NCI-H2196 (cell line): ENCODE measurements around the gene SHE.
"Not testable (repeated sequence)": the region's sequence is repeated elsewhere in the genome, so short reads cannot be mapped to it uniquely, and the experiment has no call there.

Experiments
- DNase-seq: peaks from one replicate; lab custom pipeline; 2025; ENCODE audit not compliant: unreplicated experiment; lab: John Stamatoyannopoulos, UW

SHE gene

DNA sequence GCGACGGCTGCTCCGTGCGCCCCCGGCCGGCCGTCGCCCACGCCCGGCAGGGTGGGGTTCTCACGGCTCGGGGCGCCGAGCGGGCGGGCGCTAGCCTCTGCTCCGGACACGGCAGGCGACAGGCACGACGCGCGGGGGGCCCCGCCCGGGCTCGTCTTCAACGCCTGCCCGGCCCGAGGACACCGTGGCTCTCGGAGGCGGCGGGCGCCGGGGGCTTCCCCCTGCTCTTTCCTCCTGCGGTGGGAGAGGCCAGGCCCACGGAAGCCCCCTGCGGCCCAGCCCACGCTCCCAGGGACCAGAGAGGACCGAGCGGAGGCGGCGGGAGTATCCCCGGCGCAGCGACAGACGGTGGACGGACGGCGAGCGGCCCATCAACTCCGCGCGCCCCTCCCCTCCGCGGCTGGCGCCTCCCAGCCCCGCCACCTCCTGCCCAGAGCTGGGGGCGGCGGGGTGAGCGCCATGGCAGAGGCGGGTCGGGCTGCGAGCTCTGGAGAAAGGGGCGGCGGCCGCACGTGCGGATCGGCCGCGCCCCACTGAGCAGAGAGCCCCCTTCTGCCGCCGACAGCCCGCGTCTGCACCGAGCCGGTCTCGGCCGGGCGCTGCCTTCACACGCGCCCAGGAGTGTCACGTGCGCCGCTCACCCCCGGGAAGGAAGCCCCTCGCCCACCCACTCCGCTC lies at the start of gene SHE, which contains the start of gene TDRD10:
TSS of gene SHE (minus strand) at position 347 of the 678 bp plus-strand sequence. CDS start 386 bp downstream, outside the sequence.
TSS of gene TDRD10 (plus strand) at position 154 of the 678 bp plus-strand sequence. CDS start 4,685 bp downstream, outside the sequence.
- no peak for DNase-seq

DNA sequence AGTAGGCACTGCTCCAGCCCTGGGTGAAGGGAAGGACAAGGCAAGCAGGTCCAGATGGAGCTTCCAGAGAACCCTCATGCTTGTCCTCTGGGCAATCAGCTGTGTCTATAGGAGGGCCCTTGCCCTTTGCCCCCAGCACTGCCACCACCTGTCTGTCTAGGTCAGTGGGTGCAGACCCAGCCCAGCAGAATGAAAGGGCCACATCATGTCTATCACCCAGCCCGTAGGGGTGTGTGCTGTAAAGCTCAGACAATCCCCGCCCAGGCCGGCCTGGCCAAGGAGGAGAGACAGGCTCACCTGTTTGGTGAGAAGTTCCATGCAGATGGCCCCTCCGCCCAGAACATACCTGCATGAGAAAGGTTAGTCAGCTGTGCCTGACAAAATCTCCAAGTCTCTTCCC lies 49.3 kb upstream of the SHE start:
- no peak for DNase-seq

DNA sequence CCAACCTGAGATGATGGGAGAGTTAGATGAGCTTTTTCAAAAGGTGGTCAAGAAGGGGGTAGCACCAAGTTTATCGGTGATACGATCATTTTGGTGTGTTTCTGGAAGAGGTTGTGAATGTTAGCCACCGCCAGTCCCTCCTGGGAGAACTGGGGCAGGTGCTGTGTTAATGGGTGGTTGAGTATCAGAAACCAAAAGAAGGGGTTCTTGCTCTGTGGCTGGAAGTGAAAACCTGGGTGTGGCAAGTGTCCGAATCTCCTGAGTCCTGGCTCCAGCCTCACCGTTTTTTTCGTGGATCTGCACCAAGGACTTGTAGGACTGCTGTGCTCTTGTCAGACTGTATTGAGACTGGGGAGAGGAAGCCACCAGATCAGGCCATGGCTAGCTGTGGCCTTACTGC lies 48.4 kb upstream of the SHE start:
- no peak for DNase-seq

DNA sequence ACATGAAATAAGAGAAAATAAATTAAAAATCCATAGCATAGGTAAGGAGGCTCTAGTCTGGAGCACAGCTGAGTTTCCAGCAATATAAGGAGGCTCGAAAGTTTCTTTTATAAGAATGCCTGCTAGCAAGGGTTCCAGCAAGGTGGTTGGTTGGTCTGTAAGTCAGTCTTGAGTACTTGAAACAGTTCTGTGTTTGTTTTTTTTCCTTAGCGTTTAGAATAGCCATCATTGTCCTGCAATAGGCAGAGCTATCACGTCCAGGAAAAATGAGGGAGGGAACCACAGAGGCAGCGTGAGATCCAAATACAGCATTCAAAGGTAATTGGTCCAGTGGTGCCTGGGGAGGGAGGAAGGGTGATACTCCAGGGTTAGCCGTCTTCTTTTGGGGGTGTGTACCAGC lies 47.9 kb upstream of the SHE start:
- DNase-seq: no peak

DNA sequence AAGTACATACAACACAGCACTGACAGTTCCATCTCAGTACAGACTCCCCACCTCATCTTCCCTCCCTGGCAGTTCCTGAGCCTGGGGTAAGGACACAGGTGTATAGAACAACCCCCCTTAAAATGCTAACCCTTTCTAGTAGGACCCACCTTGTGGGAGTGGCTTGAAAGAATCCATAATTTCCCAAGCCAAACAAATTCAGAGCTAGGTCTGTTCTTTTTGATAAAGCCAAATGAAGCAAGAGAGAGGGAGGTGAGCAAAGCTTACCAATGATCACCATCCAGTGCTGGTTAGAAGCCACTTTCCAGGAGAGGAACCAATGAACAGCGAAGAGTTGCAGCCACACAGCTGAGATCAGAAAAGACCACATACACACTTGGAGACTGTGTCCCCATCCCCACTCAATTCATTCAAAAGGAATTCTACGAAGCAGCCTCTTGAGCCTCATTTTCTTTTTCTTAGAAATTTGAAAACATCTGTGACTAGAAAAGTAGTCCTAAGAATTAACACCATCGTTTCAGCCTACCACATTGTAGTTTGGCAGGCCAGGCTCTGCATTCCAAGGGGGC lies 47.1 kb upstream of the SHE start:
- no peak for DNase-seq

DNA sequence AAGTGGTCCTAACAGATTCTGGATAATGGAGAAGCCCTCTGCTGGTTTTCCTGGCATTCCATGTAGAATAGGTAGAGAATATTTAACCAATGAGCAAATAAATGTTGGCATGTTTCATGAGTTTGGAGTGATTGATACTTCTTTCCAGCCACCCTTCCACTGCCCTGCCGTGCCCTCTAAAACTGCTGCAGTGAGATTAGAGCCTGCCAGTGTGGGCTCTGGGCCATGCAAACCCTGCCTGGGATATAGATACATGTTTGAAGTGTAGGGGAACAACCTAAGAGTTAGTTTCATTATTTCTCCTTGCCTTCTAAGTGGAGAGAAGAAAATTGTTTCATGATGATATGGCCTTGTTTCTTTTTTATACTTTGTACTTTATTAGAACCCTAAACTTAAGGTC lies 45.8 kb upstream of the SHE start:
- DNase-seq: no peak

DNA sequence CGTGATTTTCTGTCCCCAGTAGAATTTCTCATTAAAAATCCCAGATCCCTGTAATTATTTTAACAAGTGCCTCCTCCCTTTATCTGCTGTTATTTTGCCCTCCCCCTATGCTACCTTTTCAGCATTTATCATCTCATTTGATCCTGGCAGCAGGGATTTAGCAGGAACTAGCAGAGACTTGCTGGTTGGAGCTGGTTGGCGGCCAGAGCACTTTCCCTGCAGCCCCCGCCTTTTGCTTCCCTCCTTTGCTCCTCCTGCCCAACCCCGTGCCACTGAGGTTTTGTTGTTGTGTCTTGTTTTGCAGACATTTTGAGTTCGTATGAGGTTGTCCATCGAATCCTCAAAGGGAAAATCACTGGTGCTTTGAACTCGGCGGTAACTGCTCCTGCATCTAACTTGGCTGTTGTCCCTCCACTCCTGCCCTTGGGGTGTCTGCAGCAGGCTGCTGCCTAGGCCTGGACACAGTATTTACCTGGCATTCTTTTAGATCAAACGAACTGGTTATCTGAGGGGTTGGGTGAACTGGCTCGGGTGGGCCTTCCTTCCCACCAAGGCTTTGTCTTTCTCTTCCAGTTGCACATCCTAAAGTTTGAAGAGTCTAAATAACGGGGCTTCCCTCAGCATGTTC lies 45.0 kb upstream of the SHE start:
- no peak for DNase-seq

DNA sequence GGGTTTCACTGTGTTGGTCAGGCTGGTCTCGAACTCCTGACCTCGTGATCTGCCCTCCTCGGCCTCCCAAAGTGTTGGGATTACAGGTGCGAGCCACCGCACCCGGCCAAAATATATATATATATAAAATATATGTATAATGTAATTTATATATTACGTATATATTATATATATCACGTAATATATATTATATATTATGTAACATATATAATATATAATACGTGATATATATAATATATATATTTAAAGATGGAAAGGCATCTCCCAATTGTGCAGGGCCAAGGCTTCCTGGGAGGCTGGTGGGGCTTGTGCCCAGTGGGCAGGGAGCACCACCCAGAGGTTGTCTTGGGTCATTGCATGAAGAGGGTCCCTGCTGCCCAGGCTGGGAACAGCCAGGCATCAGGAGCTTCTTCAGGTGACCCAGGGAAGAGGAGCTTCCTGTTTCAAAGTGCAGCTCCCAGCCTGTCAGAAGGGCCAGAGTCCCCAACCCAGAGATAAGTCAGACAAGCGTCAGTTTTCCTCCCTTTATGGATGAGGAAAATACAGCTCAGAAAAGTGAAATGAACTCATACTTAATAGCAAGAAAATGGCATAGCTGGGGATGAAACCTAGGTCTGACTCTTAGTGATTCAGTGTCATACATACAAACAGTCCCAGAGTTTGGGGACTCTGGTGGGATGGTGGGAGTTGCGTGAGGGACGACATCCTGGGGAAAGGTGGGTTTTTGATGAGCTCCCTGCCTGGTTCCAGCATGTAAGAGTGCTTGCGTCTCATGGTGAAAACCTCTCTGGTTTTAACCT lies 44.3 kb upstream of the SHE start:
- peak; percentile 74 for DNase-seq

DNA sequence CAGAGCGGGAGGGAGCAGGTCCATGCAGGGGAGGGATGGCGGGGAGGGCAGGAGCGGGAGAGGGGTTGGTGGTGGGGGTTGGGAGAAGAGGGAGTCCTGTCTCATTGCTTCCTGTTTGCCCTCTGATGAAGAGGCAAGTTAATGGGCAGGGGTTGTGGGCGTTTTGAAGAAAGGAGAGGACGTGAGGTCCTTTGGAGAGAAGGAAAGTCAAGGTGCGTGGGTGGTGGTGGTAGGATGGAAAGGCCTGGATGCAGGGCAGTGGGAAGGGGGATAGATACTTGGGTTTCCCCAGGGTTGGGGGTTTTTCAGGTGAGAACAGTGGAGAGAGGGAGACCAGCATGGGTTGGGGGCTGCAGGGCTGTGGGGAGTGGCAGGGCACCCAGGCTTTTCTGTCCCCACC lies 39.0 kb upstream of the SHE start:
- no peak for DNase-seq

DNA sequence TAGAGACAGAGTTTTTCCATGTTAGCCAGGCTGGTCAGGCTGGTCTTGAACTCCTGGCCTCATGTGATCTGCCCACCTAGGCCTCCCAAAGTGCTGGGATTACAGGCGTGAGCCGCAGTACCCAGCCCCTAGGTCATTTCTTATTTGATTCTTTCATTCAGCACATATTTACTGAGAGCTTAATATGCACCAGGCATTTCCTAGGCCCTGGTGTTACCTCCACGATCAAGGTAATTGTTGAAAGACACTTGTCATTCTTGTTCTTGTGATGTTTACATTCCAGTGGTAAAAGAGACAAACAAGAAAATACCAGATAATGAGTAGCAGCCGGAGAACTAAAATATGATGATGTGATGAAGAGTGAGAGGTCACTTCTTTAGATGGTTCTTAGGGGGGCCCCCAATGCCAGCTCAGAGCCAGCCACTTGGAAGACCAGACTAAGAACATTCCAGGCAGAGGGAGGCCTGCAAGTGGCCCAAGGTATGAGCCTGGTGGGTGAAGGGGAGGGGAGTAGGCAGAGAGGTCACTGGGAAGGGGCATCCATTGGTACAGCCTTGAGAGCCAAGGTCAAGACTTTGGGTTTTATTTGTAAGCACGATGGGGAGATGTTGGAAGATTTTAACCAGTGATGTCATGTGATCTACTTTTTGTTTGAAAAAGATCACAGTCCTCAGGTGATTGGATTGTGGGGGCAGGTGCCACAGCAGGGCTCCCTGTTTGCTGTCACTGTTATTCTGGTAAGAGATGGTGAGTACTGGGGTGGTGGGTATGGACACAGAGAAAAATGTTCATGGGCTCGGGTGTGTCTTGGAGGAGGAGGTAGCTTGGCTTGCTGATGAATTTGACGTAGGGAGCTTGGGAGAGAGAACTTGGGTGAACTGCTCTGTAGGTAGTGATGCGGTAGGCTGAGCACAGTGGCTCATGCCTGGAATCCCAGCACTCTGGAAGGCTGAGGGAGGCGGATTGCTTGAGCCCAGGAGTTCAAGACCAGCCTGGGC lies 37.6 kb upstream of the SHE start:
- no peak for DNase-seq

DNA sequence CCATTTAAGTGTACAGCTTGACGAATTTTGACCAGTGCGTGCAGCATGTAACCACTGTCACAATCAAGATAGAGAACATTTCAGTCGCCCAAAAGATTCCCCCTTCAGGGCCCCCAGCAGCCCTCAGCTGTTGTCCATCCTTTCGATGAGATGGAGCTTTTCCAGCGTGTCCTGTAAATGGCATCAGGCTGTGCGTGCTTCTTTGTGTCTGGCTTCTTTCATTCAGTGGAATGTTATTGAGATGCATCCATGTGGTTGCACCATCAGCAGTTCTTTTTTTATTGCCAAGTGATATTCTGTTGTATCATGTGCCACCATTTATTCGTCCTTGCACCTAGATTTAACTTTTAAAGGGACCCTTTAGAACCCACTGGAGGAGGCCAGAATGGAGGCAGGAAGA lies 34.4 kb upstream of the SHE start:
- no peak for DNase-seq

DNA sequence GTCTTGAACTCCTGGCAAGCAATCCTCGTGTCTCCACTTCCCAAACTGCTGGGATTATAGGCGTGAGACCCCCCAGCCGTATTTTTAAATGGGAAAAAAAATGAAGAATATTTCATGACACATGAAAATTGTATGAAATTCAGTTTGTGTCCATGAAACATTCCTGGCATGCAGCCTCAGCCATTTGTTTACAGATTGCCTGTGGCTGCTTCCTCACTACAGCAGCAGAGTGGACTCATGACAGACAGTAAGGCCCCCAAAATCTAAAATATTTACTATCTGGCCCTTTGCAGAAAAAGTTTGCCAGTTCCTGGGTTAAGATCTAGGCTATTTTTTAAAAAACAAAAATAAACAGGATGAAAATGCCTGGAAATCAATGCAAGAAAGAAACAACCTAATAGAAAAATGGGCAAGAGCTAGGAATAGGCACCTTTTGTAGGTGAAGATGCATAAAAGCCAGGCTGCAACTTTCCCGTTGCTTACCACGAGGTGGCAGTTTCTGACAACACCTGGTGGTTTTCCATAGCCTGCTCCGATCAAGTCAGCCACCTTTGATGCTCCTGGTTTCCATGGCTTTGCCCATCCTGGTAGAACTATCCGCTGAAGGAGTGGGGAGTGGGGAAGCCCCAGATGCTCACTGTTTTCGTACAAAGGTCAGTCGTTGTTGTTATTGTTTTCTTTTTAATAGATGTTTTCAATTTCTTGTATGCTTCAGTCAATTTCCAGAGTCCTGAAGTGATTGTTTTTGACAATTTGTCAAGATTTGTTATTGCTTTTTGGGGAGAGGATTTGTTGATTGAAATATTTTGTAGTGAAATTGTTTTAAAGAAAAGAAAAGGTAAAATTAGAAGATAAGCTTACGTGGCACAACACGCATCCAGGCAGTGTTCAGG lies 32.0 kb upstream of the SHE start:
- peak; percentile 15 for DNase-seq

DNA sequence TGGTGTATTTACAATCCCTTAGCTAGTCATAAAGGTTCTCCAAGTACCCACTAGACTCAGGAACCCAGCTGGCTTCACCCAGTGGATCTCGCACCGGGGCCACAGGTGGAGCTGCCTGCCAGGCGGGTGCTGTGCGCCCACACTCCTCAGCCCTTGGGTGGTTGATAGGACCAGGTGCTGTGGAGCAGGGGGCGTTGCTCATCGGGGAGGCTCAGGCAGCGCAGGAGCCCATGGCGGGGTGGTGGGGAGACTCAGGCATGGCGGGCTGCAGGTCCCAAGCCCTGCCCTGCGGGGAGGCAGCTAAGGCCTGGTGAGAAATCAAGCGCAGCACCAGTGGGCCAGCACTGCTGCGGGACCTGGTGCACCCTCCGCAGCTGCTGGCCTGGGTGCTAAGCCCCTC lies 29.7 kb upstream of the SHE start:
- not testable (repeated sequence) for DNase-seq

DNA sequence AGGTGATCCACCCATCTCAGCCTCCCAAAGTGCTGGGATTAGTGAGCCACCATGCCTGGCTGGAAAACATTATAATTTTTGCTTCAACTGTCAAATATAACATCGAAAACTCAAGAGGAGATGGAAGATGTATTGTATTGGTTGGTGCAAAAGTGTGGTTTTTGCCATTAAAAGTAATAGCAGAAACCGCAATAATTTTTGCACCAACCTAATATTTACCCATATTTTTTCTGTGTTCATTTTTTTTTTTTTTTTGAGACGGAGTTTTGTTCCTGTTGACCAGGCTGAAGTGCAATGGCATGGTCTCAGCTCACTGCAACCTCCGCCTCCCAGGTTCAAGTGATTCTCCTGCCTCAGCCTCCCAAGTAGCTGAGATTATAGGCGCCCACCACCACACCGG lies 27.1 kb upstream of the SHE start:
- DNase-seq: no peak

DNA sequence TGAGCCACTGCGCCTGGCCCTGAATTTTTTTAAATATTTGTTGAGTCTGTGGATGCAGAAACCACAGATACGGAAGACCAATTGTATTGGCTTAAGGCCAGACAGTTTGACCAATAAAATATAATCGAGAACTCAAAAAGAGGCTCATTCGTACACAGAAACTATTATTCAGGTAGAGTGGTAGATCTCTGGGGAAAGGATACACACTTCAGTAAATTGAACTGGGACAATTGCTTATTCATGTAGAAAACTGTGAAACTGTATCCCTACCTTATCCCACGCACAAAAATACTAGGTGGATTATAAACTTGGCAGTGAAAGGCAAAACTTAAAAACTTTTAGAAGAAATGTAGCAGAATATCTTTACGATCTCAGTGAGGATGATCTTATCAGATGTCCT lies 25.0 kb upstream of the SHE start:
- peak; percentile 33 for DNase-seq

DNA sequence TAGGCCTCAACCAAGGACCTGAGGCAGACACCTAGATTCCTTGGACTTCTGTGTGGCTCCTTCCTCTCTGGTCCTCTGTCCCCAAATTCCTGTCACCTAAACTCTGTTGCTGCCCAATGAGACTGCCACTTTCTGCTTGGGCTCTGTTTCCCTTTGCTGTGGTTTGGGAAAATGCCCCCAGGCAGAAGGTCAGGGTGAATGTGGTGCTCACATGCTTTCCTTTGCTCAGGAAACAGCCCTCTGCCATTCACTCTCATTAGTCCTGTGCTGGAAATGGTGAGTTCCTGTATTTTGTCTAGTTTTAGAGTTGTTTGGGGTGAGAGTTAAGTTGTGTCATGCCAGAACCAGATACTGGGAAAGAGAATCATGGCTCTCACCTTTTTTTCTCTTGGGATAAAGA lies 22.7 kb upstream of the SHE start:
- no peak for DNase-seq

DNA sequence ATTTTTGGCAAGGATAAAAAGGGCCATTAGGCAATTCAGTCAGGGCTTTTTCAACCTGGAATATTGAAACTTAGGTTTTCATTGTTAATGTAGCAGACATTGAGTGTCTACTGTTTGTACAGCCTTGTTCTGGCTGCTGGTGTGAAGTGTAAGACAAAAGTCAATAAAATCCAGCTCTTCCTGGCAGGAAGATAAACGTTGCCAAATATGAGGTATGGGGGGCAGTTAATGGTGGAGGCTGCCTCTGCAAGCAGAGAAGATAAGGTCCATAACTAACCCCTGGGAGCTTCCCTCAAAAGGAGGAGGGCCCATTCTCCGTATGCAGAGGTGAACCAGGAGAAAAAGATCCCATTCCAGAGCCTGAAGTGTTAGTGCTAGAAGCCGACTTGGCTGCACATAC lies 19.5 kb upstream of the SHE start:
- peak; percentile 21 for DNase-seq

DNA sequence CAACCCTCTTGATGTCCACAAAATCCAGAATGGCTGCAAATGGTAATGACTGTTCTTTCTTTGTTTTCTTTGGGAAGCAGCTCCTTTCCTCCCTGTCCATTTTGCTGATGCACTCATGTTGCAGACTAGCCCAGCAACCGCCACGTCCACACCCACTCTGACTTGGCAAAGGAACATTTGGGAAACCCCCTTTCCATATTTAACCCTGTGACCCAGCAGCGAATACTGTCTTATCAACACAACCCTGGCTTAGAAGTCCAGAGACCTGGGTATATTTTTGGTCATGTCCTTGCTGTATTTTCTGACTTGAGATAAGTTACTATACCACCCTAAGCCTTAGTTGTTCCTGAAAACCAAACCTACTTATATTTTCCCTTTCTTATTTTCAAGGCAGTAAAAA lies 18.1 kb upstream of the SHE start:
- no peak for DNase-seq

DNA sequence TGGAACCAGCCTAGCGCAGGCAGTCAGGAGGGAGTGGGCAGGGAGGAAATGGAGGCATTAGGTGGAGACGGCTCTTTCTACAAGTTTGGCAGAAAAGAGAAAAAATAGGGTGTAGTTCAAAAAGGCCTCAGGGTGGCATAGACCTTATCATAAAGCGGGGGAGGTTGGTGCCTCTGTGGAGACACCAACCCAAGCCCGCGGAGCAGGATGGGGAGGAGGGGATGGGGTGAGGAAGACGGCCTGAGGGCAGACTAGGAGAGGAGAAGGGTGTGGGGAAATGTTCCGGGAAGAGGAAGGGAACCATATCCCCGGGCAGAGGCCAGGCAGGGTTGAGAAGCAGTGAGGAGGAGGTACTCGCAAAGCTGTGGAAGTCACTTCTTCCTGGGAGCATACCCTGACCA lies 17.4 kb upstream of the SHE start:
- no peak for DNase-seq

DNA sequence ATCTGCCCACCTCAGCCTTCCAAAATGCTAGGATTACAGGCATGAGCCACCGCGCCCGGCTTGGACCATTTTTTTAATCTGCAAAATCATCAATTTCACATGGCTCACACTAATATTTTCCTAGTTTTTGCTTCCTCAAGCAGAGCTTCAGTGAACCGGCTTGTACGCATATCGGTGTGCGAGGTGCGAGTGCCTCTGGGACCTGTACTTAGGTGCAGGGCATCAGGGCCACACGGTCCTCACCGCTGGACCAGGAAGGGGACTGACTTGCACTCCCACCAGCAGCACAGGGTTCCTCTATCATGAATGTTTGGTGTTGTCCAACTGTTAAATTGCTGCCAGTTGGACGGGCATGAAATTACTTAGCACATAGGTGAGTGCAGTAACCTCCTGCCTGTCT lies 15.4 kb upstream of the SHE start:
- DNase-seq: no peak
